HEK293 (cell line): Measurements from ENCODE around the gene KIAA1755.

Source experiments
- CTCF ChIA-PET: fragments of 350-600 bp; formaldehyde crosslinking; extraction: SDS; loops from one replicate; lab custom pipeline; 2021; ENCODE audit warnings: antibody characterized with exemption; lab: Yijun Ruan, JAX
- POLR2A ChIA-PET: fragments of 300-600 bp; formaldehyde crosslinking; extraction: SDS; loops from one replicate; lab custom pipeline; 2020; ENCODE audit warnings: antibody characterized with exemption, inconsistent platforms; lab: Yijun Ruan, JAX
- H3K27ac ChIP-seq: fragments of 200-500 bp; sonication (Bioruptor generic); 2 replicates; pipeline ENCODE4 v1.5.1; 2014; ENCODE audit warnings: low read depth, low read length, control low read depth, inconsistent platforms; ENCODE audit errors: extremely low read depth
- H3K36me3 ChIP-seq, 2 experiments: fragments of 200-500 bp in 1 of 2; sonication (Bioruptor generic) in 1 of 2; 1 replicate in 1 of 2; 2 replicates in 1 of 2; pipeline ENCODE4 v1.5.1; 2014 to 2017; ENCODE audit warnings: inconsistent platforms in 2 of 2, low read length in 2 of 2; ENCODE audit not compliant: control insufficient read depth in 2 of 2, insufficient read depth in 1 of 2
- H3K4me1 ChIP-seq: fragments of 200-500 bp; sonication (Bioruptor generic); 2 replicates; pipeline ENCODE4 v1.5.1; 2014; ENCODE audit warnings: mild to moderate bottlenecking, low read length, inconsistent platforms; ENCODE audit not compliant: control insufficient read depth, insufficient read depth
- H3K4me3 ChIP-seq: 2 replicates; pipeline ENCODE4 v1.5.1; 2011; ENCODE audit warnings: low read depth, mild to moderate bottlenecking, control low read depth, low read length, moderate library complexity
- H3K9me3 ChIP-seq: fragments of 200-500 bp; sonication (Bioruptor generic); 2 replicates; pipeline ENCODE4 v1.5.1; 2014; ENCODE audit warnings: low read depth, low read length, inconsistent platforms; ENCODE audit not compliant: control insufficient read depth, insufficient read depth
- KLF1 ChIP-seq: fragments of 450-650 bp; formaldehyde crosslinking; IDR thresholded peaks from 2 replicates; pipeline ENCODE4 v1.5.1; 2016; ENCODE audit warnings: missing biosample characterization, missing genetic modification characterization
- PRDM4 ChIP-seq: fragments of 450-650 bp; formaldehyde crosslinking; IDR thresholded peaks from 2 replicates; pipeline ENCODE4 v1.5.1; 2017; ENCODE audit warnings: missing biosample characterization, missing genetic modification characterization
- PRDM6 ChIP-seq: fragments of 450-650 bp; formaldehyde crosslinking; IDR thresholded peaks from 2 replicates; pipeline ENCODE4 v1.5.1; 2017; ENCODE audit warnings: missing biosample characterization, missing genetic modification characterization
- ZBTB26 ChIP-seq: fragments of 450-650 bp; formaldehyde crosslinking; optimal IDR thresholded peaks from 2 replicates; pipeline ENCODE3; 2016; ENCODE audit warnings: missing biosample characterization, mild to moderate bottlenecking, missing genetic modification characterization
- ZBTB44 ChIP-seq: fragments of 450-650 bp; IDR thresholded peaks from 2 replicates; pipeline ENCODE4 v1.5.1; 2018; ENCODE audit warnings: missing biosample characterization, mild to moderate bottlenecking, missing genetic modification characterization
- ZBTB48 ChIP-seq: fragments of 450-650 bp; formaldehyde crosslinking; IDR thresholded peaks from 2 replicates; pipeline ENCODE4 v1.5.1; 2016; ENCODE audit warnings: missing biosample characterization, missing genetic modification characterization
- ZBTB6 ChIP-seq: fragments of 450-650 bp; formaldehyde crosslinking; IDR thresholded peaks from 2 replicates; pipeline ENCODE4 v1.5.1; 2017; ENCODE audit warnings: missing biosample characterization, missing genetic modification characterization
- ZEB2 ChIP-seq: fragments of 450-650 bp; formaldehyde crosslinking; IDR thresholded peaks from 2 replicates; pipeline ENCODE4 v1.5.1; 2016; ENCODE audit warnings: missing biosample characterization, missing genetic modification characterization
- ZFP41 ChIP-seq: fragments of 450-650 bp; formaldehyde crosslinking; IDR thresholded peaks from 2 replicates; pipeline ENCODE4 v1.5.1; 2016; ENCODE audit warnings: missing biosample characterization, missing genetic modification characterization, borderline replicate concordance
- ZNF112 ChIP-seq: fragments of 450-650 bp; formaldehyde crosslinking; IDR thresholded peaks from 2 replicates; pipeline ENCODE4 v1.5.0; 2017; ENCODE audit warnings: missing biosample characterization, missing genetic modification characterization
- ZNF24 ChIP-seq: fragments of 450-650 bp; formaldehyde crosslinking; IDR thresholded peaks from 2 replicates; pipeline ENCODE4 v1.5.1; 2016; ENCODE audit warnings: missing biosample characterization, missing genetic modification characterization
- ZNF292 ChIP-seq: fragments of 450-650 bp; formaldehyde crosslinking; IDR thresholded peaks from 2 replicates; pipeline ENCODE4 v1.5.1; 2016; ENCODE audit warnings: low read depth, missing biosample characterization, missing genetic modification characterization, borderline replicate concordance
- ZNF311 ChIP-seq: fragments of 450-650 bp; formaldehyde crosslinking; IDR thresholded peaks from 2 replicates; pipeline ENCODE4 v1.5.1; 2017; ENCODE audit warnings: missing biosample characterization, missing genetic modification characterization, borderline replicate concordance
- ZNF341 ChIP-seq: fragments of 450-650 bp; formaldehyde crosslinking; IDR thresholded peaks from 2 replicates; pipeline ENCODE4; 2016; ENCODE audit warnings: low read depth, missing biosample characterization, missing genetic modification characterization
- ZNF398 ChIP-seq: fragments of 450-650 bp; formaldehyde crosslinking; IDR thresholded peaks from 2 replicates; pipeline ENCODE4 v1.5.1; 2017; ENCODE audit warnings: missing biosample characterization, missing genetic modification characterization
- ZNF473 ChIP-seq: fragments of 450-650 bp; formaldehyde crosslinking; IDR thresholded peaks from 2 replicates; pipeline ENCODE4 v1.5.1; 2017; ENCODE audit warnings: missing biosample characterization, missing genetic modification characterization
- ZNF518A ChIP-seq: fragments of 450-650 bp; formaldehyde crosslinking; conservative IDR thresholded peaks from 2 replicates; pipeline ENCODE4 v1.5.1; 2016; ENCODE audit warnings: low read depth, missing biosample characterization, missing genetic modification characterization
- ZNF707 ChIP-seq: fragments of 450-650 bp; formaldehyde crosslinking; IDR thresholded peaks from 2 replicates; pipeline ENCODE4 v1.5.1; 2016; ENCODE audit warnings: missing biosample characterization, missing genetic modification characterization
- ZNF837 ChIP-seq: fragments of 450-650 bp; formaldehyde crosslinking; IDR thresholded peaks from 2 replicates; pipeline ENCODE4 v1.5.1; 2016; ENCODE audit warnings: missing biosample characterization, missing genetic modification characterization
- TF ChIP-seq, protein P1 (sequence below): fragments of 450-650 bp; formaldehyde crosslinking; IDR thresholded peaks from 2 replicates; pipeline ENCODE4 v1.5.1; 2017; ENCODE audit warnings: missing biosample characterization, missing genetic modification characterization

Gene KIAA1755

GRCh38 chr20:38186788-38187221, 73.7 kb downstream of the KIAA1755 start:
- H3K4me1 ChIP-seq: no peaks in the 10 kb centered on the region
- no peak overlapping the region for H3K27ac ChIP-seq
- no peaks in the 10 kb centered on the region for H3K9me3 ChIP-seq
- POLR2A ChIA-PET: no interaction called here
- H3K4me3 ChIP-seq: no peak overlapping the region
- CTCF ChIA-PET: interaction anchor here (0.6 to 1.1 kb wide), 4 partner anchors 35 to 544 kb away, joined by 3 to 4 read pairs (median 4); no protein-coding TSS in a partner anchor
- no peaks in the 10 kb centered on the region for H3K36me3 ChIP-seq
- no peak for TF ChIP-seq ZBTB48 (tag by site-specific recombination)
- no peak for TF ChIP-seq ZBTB6 (tag by site-specific recombination)
- TF ChIP-seq ZNF24 (tag by site-specific recombination): no peak
- TF ChIP-seq, protein P1, sequence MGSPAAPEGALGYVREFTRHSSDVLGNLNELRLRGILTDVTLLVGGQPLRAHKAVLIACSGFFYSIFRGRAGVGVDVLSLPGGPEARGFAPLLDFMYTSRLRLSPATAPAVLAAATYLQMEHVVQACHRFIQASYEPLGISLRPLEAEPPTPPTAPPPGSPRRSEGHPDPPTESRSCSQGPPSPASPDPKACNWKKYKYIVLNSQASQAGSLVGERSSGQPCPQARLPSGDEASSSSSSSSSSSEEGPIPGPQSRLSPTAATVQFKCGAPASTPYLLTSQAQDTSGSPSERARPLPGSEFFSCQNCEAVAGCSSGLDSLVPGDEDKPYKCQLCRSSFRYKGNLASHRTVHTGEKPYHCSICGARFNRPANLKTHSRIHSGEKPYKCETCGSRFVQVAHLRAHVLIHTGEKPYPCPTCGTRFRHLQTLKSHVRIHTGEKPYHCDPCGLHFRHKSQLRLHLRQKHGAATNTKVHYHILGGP (tag by site-specific recombination): no peak
- TF ChIP-seq PRDM4 (tag by site-specific recombination): no peak
- TF ChIP-seq ZNF311 (tag by site-specific recombination): no peak
- no peak for TF ChIP-seq PRDM6 (tag by site-specific recombination)
- no peak for TF ChIP-seq ZEB2
- no peak for TF ChIP-seq ZBTB26 (tag by site-specific recombination)
- no peak for TF ChIP-seq ZNF398
- TF ChIP-seq KLF1 (tag by site-specific recombination): no peak
- no peak for TF ChIP-seq ZFP41 (tag by site-specific recombination)
- no peak for TF ChIP-seq ZNF473 (tag by site-specific recombination)
- no peak for TF ChIP-seq ZNF292 (tag by site-specific recombination)
- no peak for TF ChIP-seq ZNF837 (tag by site-specific recombination)
- no peak for TF ChIP-seq ZNF518A (tag by site-specific recombination)
- no peak for TF ChIP-seq ZNF341 (tag by site-specific recombination)
- no peak for TF ChIP-seq ZNF707
- no peak for TF ChIP-seq ZBTB44
- TF ChIP-seq ZNF112 (tag by site-specific recombination): no peak
